HG03565 (cell line): ENCODE data around the gene WIF1.

ENCODE experiments used
- ATAC-seq: cut with Tn5 transposase; IDR thresholded peaks from one replicate; pipeline ENCODE4 v1.9.1; 2021; ENCODE audit warnings: mild to moderate bottlenecking, moderate library complexity; ENCODE audit not compliant: unreplicated experiment

Gene WIF1

GRCh38 chr12:65123435-65124063 is 2.4 kb upstream of the WIF1 start:
- no peak for ATAC-seq

- no peak for ATAC-seq
These were observed 1.6 kb upstream of the WIF1 start for GRCh38 chr12:65122703-65123102.

- ATAC-seq = no peak
These were observed 908 bp upstream of the WIF1 start for GRCh38 chr12:65121956-65122469.

GRCh38 chr12:65119063-65119462 is 2.0 kb downstream of the WIF1 start:
- no peak for ATAC-seq

- ATAC-seq = no peak
These were observed 7.5 kb downstream of the WIF1 start for GRCh38 chr12:65113621-65114035.

GRCh38 chr12:65106948-65107347 is 14.2 kb downstream of the WIF1 start:
- ATAC-seq = no peak

GRCh38 chr12:65100140-65100539 is 21.0 kb downstream of the WIF1 start:
- no peak for ATAC-seq

- no peak for ATAC-seq
These were observed 21.9 kb downstream of the WIF1 start for GRCh38 chr12:65099182-65099581.

GRCh38 chr12:65098364-65098763 is 22.7 kb downstream of the WIF1 start:
- no peak for ATAC-seq

GRCh38 chr12:65094722-65095121 is 26.4 kb downstream of the WIF1 start:
- ATAC-seq = no peak

- no peak for ATAC-seq
These were observed 27.5 kb downstream of the WIF1 start for GRCh38 chr12:65093606-65094005.

- ATAC-seq = no peak
These were observed 30.6 kb downstream of the WIF1 start for GRCh38 chr12:65090461-65090860.

- no peak for ATAC-seq
These were observed 34.9 kb downstream of the WIF1 start for GRCh38 chr12:65086236-65086635.

- no peak for ATAC-seq
These were observed 36.5 kb downstream of the WIF1 start for GRCh38 chr12:65084579-65084978.

- ATAC-seq = no peak
These were observed 37.5 kb downstream of the WIF1 start for GRCh38 chr12:65083581-65083980.

GRCh38 chr12:65082406-65082805 is 38.7 kb downstream of the WIF1 start:
- no peak for ATAC-seq

- no peak for ATAC-seq
These were observed 39.6 kb downstream of the WIF1 start for GRCh38 chr12:65081496-65081895.

GRCh38 chr12:65074932-65075331 is 46.2 kb downstream of the WIF1 start:
- ATAC-seq = no peak

GRCh38 chr12:65069336-65069735 is 51.8 kb downstream of the WIF1 start:
- ATAC-seq = no peak

GRCh38 chr12:65067383-65067782 is 53.7 kb downstream of the WIF1 start:
- ATAC-seq = no peak

- ATAC-seq = no peak
These were observed 65.2 kb downstream of the WIF1 start for GRCh38 chr12:65055859-65056258.

GRCh38 chr12:65051218-65051617 is 69.9 kb downstream of the WIF1 start:
- ATAC-seq = no peak

- no peak for ATAC-seq
These were observed 75.8 kb downstream of the WIF1 start for GRCh38 chr12:65045269-65045668.
